ENCODE results near the gene SLC16A6.
"Not testable (repeated sequence)": the region's sequence is repeated elsewhere in the genome, so short reads cannot be mapped to it uniquely, and the experiment has no call there.

SLC16A6 gene

DNA sequence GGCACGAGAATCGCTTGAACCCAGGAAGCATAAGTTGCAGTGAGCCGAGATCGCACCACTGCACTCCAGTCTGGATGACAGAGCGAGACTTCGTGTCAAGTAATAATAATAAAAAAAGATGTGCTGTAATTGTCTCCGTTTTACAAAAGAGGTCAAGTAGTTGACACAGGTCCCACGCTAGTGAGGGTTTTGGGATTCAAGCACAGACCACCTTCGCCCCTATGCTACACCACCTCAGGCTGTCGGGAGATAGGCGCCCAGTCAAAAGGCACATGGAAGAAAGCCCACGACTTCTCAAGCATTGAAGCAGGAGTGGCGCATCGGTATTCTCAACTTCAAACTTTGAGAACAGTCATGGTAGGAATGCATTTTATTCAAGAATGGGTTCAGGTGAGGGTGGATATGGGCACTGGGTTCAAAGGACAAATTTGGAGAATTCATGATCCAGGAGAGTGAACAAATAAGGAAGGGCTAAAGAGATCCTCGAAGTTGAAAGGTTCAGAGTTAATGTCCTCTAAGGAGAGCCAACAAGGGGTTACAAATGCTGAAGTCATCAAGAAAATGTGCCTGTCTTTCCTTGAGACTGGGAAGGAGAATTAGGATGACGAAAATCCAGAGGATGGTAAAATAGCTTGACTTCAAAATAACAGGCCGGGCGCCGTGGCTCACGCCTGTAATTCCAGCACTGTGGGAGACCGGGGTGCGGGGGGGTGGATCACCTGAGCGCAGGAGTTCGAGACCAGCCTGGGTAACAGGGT lies 44.5 kb downstream of the SLC16A6 start:
- no peak for DNase-seq

GRCh38 chr17:68239632-68240366 lies 51.1 kb downstream of the SLC16A6 start:
- DNase-seq = no peak

DNA sequence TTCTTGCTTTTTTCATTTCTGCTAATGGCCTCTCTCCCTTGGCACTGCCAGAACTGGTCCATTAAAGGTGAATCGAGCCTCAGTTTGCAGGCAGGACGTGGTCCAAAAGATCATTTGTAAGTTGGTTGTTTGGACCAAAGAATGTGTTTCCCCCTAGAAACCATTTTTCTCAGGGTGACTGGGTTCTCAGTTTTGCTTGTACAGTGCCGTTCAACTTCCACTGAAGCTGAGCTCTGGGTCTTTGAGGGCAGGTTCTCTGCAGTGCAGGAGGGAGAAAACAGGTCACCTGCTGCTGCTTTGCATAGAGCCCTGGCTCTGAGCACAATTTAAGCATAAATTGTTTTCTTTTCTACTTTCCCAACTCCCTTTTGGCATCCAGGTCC lies 52.1 kb downstream of the SLC16A6 start:
- DNase-seq = no peak

DNA sequence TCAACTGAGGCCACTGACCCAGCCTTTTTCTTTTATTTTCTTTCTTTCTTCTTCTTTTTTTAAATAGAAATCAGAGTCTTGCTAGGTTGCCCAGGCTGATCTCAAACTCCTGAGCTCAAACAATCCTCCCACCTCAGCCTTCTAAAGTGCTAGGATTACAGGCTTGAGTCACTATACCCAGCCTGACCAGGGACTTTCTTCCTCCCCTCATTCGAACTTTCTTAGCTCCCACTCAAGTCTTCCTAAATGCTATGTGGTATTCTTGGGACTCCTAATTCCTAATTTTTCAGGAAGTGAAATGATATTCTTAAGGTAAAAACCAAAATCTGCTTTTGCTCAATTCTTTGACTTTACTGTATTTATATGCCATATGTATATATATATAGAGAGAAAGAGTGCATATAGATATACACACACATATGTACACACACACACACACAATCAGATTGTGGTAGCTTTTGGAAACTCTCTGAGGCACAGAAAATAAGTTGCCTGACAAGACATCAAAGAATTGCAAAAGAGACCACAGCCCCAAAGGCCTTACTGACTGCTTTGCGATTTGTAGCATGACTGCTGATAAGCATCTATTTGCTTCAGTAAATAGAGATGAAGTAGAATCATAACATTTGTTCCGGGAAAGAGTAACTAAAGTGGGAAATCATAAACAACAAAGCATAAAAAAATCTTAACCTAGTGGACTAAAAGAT lies 52.6 kb downstream of the SLC16A6 start:
- no peak for DNase-seq

- peak; percentile 36 for DNase-seq
Observed at GRCh38 chr17:68237369-68238163, 53.4 kb downstream of the SLC16A6 start.

DNA sequence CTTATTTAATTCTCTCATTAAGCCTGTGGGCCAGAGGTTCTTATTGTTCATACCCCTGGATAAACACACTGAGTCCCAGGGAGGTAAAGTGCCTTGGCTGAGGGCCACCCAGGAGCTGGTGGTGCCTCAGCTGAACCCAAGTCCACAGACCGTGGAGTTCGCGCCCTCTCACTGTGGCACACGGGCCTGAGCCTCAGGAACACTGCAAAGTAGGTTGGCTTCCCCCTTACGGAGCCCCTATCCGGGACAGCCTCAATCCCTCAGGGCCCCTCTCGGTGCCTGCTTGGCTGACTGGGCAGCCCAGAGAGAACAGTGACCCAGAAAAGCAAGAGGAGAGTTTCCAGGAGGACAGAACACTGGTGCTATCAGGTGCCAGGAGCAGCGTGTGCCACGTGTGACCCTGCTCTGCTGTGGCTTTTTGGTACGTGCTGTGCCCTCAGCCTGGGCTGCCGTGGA lies 55.6 kb downstream of the SLC16A6 start:
- peak; percentile 49 for DNase-seq

- peak; percentile 61 for DNase-seq
Observed at GRCh38 chr17:68234726-68235335, 56.1 kb downstream of the SLC16A6 start.

- DNase-seq = not testable (repeated sequence)
Observed at GRCh38 chr17:68232741-68233140, 58.2 kb downstream of the SLC16A6 start.

DNA sequence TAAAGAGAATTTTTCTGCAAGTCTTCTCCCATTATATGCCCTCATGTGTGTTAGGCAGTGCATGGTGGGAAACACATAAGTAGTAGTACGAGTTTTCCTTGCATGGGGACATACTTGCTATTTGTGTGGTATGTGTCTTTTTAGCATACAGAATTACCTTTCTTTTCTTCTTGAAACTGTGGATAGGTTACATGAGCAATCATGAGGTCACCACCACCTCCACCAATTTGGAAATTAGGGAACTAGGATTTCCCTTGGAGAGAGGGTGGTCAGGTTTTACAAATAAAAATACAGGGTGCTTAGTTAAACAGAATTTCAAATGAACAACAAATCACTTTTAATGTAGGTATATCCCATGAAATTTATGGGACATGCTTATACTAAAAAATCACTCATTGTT lies 59.4 kb downstream of the SLC16A6 start:
- no peak for DNase-seq

- not testable (repeated sequence) for DNase-seq
Observed at GRCh38 chr17:68231131-68231530, 59.8 kb downstream of the SLC16A6 start.

- DNase-seq = no peak
Observed at GRCh38 chr17:68229619-68230018, 61.3 kb downstream of the SLC16A6 start.

GRCh38 chr17:68228817-68229570 lies 61.9 kb downstream of the SLC16A6 start:
- DNase-seq = no peak

DNA sequence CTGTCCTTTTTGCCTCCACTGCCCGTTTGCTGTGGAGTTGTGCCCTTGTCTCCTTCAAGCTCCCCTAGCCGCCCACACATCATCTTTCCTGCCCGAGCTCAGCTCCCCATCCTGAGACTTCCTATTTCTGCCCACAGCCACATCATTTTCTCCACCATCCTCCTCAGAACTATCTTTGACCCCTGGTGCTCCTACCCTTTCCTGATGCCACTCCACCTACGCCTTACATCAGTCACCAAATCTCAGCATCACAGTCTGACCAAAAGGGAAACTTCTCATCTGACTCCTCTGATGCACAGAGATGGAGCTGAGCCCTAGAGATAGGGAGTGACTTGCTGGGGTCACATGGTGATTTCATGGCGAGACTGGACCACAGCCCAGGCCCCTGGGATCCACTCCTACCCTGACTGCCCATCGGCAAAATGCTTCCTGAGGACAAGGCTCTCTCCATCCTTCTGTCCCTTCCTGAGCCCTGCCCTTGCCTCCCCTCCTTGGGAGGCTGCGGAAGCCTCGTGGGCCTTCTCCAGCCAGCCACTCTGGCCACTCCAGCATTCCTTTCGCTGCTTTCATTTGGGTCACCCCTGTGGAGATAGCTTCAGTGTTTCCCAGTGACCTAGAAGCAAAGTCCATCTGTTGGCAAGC lies 62.8 kb downstream of the SLC16A6 start:
- not testable (repeated sequence) for DNase-seq

- not testable (repeated sequence) for DNase-seq
Observed at GRCh38 chr17:68225055-68225454, 65.9 kb downstream of the SLC16A6 start.

GRCh38 chr17:68222606-68223005 lies 68.3 kb downstream of the SLC16A6 start:
- no peak for DNase-seq

DNA sequence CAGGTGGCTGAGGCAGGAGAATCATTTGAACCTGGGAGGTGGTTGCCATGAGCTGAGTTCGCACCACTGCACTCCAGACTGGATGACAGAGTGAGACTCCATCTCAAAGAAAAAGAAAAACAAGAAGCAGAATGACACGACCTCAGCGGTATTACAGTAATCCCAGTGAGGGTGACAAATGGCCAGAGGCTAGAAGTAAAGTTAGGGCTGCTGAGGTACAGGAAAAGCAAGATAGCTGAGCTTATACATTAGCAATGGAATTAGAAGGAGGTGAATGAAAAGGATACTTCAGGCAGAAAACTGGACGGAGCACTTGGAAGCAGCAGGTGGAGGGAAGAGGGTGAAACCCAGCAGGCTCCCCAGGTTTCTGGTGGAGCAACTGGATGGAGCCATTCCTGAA lies 69.1 kb downstream of the SLC16A6 start:
- DNase-seq = no peak

DNA sequence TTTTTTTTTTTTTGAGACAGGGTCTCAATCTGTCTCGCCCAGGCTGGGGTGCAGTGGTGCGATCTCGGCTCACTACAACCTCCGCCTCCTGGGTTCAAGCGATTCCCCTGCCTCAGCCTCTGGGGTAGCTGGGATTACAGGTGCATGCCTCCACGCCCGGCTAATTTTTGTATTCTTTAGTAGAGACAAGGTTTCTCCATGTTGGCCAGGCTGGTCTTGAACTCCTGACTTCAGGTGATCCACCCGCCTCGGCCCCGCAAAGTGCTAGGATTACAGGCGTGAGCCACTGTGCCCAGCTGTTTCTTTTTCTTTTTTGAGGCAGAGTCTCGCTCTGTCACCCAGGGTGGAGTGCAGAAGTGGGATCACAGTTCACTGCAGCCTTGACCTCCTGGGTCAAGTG lies 70.1 kb downstream of the SLC16A6 start:
- not testable (repeated sequence) for DNase-seq

- DNase-seq = not testable (repeated sequence)
Observed at GRCh38 chr17:68220186-68220585, 70.7 kb downstream of the SLC16A6 start.

- DNase-seq = not testable (repeated sequence)
Observed at GRCh38 chr17:68219429-68219828, 71.5 kb downstream of the SLC16A6 start.
